PFSK-1 (cell line): ENCODE results near the gene CCDC8.

ENCODE experiments used
- FOXP2 ChIP-seq: optimal IDR thresholded peaks from 2 replicates; pipeline ENCODE3; 2011; ENCODE audit warnings: borderline replicate concordance, control low read depth, inconsistent platforms; ENCODE audit not compliant: insufficient read depth; ENCODE audit errors: extremely low read length, extremely low read depth
- POLR2AphosphoS5 ChIP-seq: IDR thresholded peaks from 2 replicates; pipeline ENCODE4 v1.6.1; 2012; ENCODE audit warnings: low read depth, mild to moderate bottlenecking, control low read depth, low read length, moderate library complexity
- SIN3A ChIP-seq: IDR thresholded peaks from 2 replicates; pipeline ENCODE4 v1.6.1; 2012; ENCODE audit warnings: mild to moderate bottlenecking, low read length, moderate library complexity, borderline replicate concordance; ENCODE audit not compliant: insufficient read depth
- TAF1 ChIP-seq: IDR thresholded peaks from 2 replicates; pipeline ENCODE4 v1.6.1; 2012; ENCODE audit warnings: low read length, control low read depth, borderline replicate concordance; ENCODE audit not compliant: insufficient read depth
- TF ChIP-seq, protein P1 (sequence below), 2 experiments: IDR thresholded peaks; 2 replicates each; pipeline versions ENCODE4 v1.6.1 to v1.8.0; 2011 to 2012; ENCODE audit warnings: low read depth in 2 of 2, low read length in 2 of 2, control low read depth in 1 of 2, inconsistent platforms in 1 of 2, mild to moderate bottlenecking in 1 of 2, moderate library complexity in 1 of 2; ENCODE audit not compliant: insufficient read depth in 1 of 2

Gene CCDC8

DNA sequence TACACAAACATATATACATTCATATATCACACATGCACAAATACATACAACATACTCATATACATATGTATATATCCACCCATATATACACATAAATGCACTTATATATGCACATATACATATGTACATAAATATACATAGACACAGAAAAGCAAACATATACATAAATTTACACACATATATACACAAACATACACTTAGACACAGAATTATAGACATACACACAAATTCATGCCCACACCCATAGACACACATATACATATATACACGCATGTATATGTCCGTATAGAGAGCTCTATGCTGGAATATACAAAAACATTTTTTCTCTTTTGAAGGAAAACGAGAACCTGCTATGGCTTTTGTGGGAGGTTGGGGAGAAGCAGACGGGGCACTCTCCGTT, 37.4 kb upstream of the CCDC8 start:
- no peak for TF ChIP-seq POLR2AphosphoS5
- no peak for TF ChIP-seq SIN3A
- TF ChIP-seq TAF1: no peak
- no peak for TF ChIP-seq FOXP2
- TF ChIP-seq, protein P1, sequence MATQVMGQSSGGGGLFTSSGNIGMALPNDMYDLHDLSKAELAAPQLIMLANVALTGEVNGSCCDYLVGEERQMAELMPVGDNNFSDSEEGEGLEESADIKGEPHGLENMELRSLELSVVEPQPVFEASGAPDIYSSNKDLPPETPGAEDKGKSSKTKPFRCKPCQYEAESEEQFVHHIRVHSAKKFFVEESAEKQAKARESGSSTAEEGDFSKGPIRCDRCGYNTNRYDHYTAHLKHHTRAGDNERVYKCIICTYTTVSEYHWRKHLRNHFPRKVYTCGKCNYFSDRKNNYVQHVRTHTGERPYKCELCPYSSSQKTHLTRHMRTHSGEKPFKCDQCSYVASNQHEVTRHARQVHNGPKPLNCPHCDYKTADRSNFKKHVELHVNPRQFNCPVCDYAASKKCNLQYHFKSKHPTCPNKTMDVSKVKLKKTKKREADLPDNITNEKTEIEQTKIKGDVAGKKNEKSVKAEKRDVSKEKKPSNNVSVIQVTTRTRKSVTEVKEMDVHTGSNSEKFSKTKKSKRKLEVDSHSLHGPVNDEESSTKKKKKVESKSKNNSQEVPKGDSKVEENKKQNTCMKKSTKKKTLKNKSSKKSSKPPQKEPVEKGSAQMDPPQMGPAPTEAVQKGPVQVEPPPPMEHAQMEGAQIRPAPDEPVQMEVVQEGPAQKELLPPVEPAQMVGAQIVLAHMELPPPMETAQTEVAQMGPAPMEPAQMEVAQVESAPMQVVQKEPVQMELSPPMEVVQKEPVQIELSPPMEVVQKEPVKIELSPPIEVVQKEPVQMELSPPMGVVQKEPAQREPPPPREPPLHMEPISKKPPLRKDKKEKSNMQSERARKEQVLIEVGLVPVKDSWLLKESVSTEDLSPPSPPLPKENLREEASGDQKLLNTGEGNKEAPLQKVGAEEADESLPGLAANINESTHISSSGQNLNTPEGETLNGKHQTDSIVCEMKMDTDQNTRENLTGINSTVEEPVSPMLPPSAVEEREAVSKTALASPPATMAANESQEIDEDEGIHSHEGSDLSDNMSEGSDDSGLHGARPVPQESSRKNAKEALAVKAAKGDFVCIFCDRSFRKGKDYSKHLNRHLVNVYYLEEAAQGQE (IDR thresholded peaks at IDR 0.05; ENCODE audit: insufficient read depth in 1 of 2, low read depth in 2 of 2, low read length in 2 of 2): no peak

DNA sequence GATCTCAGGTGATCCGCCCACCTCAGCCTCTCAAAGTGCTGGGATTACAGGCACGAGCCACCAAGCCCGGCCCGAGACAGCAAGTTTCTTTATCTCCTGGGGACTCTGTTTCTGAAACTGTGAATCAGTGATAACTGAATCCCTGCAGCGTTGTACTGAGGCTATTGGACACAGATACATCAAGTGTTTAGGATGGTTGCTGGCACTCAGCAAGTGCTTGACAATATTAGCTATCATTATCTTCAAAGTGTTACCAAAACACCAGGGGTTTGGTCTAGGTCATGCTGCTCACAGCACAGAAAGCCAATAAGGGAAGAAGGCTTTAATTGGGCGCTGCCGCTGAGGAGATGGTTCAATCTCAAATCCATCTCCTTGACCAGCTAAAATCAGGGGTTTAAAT, 35.9 kb upstream of the CCDC8 start:
- no peak for TF ChIP-seq SIN3A
- no peak for TF ChIP-seq TAF1
- TF ChIP-seq, protein P1 (IDR thresholded peaks at IDR 0.05; ENCODE audit: insufficient read depth in 1 of 2, low read depth in 2 of 2, low read length in 2 of 2): no peak
- TF ChIP-seq POLR2AphosphoS5: no peak
- no peak for TF ChIP-seq FOXP2

DNA sequence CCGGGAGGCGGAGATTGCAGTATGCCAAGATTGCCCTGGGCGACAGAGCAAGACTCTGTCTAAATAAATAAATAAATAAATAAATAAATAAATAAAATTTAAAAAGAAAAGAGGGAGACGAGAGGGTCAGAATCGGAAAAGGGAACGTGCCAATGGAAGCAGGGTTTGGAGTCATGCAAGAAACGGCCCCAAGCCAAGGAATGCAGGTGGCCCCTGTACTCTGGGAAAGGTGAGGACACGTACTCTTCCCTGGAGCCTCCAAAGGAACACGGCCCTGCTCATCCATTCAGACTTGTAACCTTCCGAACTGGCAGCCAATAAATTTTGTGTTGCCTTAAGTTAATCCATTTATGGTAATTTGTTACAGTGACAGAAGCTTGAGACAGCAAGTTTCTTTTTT, 35.2 kb upstream of the CCDC8 start:
- no peak for TF ChIP-seq POLR2AphosphoS5
- no peak for TF ChIP-seq TAF1
- TF ChIP-seq, protein P1 (IDR thresholded peaks at IDR 0.05; ENCODE audit: insufficient read depth in 1 of 2, low read depth in 2 of 2, low read length in 2 of 2): no peak
- TF ChIP-seq SIN3A: no peak

DNA sequence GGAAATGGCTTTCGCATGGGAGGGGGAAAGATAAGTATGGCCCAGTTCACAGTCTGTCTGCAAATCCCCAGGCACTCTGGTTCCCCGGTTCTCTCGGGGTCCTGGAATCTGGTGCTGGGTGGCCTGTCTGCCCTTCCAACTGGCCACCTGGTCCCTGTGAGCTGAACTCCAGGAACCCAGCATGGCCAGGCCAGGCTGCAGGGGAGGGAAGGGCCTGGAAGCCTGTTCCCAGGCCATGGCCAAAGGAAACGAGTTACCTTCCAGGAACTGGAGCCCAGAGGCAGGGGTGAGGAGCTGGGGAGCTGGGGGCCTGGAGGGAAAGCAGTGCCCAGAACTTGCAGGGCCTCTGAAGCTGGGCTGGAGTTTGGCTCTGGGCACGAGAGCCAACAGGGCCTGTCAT, 34.5 kb upstream of the CCDC8 start:
- TF ChIP-seq, protein P1 (IDR thresholded peaks at IDR 0.05; ENCODE audit: insufficient read depth in 1 of 2, low read depth in 2 of 2, low read length in 2 of 2): no peak
- TF ChIP-seq SIN3A (no peak), POLR2AphosphoS5 (no peak), FOXP2 (no peak), TAF1 (no peak)

DNA sequence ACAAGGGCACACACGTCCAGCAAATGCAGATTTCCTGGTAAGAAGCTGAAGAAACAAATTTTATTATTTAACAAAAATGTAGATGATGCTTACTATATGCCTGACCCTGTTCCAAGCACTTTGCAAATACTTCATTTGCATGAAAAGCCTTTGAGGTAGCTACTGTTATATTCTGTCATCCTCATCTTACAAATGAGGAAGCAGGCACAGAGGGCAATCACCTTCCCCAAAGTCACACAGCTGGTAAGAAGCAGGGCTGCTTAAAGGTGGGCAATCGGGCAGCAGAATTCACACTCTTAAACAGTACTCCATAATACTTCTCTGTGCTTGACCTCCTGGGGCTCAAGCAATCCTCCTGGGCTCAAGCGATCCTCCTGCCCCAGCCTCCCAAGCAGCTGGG, 33.6 kb upstream of the CCDC8 start:
- no peak for TF ChIP-seq SIN3A
- TF ChIP-seq POLR2AphosphoS5: no peak
- TF ChIP-seq, protein P1 (IDR thresholded peaks at IDR 0.05; ENCODE audit: insufficient read depth in 1 of 2, low read depth in 2 of 2, low read length in 2 of 2): no peak
